ENCODE measurements around the gene ATP9A. TPM values are rescaled to one million over a fixed set of nuclear protein-coding genes. Genes with fewer than 3 reads are reported as not detected.

ATP9A gene
- total RNA-seq, 2 experiments from 2014 or later: 0.11 to 0.19 TPM

DNA sequence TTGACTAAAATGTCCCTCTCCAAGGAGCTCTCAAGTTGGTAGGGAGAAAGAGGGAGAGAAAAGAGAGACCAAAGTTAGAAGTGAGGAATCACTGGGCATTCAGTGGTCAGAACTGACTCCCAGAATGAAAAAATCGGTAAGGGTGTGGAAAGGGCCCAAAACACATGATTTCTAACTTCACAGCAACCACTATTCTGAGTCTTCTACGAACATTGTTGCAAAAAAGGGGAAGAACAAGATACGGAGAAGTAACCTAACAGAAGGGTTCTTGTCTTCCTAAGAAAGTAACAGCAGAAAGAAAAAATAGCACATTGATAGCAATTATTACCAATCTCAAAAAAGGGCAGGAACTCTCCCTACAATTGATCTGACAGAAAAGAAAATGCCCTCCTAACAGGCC lies 65.6 kb downstream of the ATP9A start:
- H3K9me3 Mint-ChIP-seq: no peaks in the 10 kb centered on the region
- Histone ChIP-seq H3K4me1 (ENCODE audit: insufficient read depth, low read length) (no peaks in the 10 kb centered on the region), H3K27me3 (ENCODE audit: control insufficient read depth in 1 of 2, insufficient read depth in 2 of 2, low read length in 2 of 2) (no peaks in the 10 kb centered on the region), H3K4me3 (ENCODE audit: low read length) (no peak overlapping the region), H3K27ac (ENCODE audit: low read depth in 1 of 2, low read length in 2 of 2) (no peak overlapping the region), H3K36me3 (ENCODE audit: insufficient read depth, low read length) (no peaks in the 10 kb centered on the region), H3K9me3 (ENCODE audit: control insufficient read depth in 1 of 2, insufficient read depth in 1 of 2, low read length in 2 of 2) (no peaks in the 10 kb centered on the region)
- DNase-seq (no peak), ATAC-seq (ENCODE audit: poor library complexity) (no peak)
- H3K4me1 Mint-ChIP-seq (ENCODE audit: low read depth): no peaks in the 10 kb centered on the region
- POLR2A ChIA-PET: no interaction called here
- no peak for TF ChIP-seq CTCF (IDR thresholded peaks at IDR 0.05)
- H3K4me3 Mint-ChIP-seq: no peak overlapping the region
- CTCF ChIA-PET: no interaction called here
- intact Hi-C loops (cut with DNase I, micrococcal nuclease): loop anchor here in 1 of 2 experiments (5.0 kb wide), 1 partner anchor 380 kb away; no protein-coding TSS in a partner anchor
- H3K27me3 Mint-ChIP-seq: peaks cover 6% of the 10 kb centered on the region
- H3K27ac Mint-ChIP-seq: no peak overlapping the region
- H3K36me3 Mint-ChIP-seq (ENCODE audit: low read depth): no peaks in the 10 kb centered on the region

GRCh38 chr20:51700809-51701285 lies 67.3 kb downstream of the ATP9A start:
- ChIA-PET POLR2A (no interaction called here), CTCF (interaction anchor here (0.6 kb wide), 1 partner anchor 577 kb away, joined by 3 read pairs; no protein-coding TSS in a partner anchor)
- Mint-ChIP-seq H3K36me3 (ENCODE audit: low read depth) (no peaks in the 10 kb centered on the region), H3K27ac (no peak overlapping the region), H3K27me3 (no peaks in the 10 kb centered on the region), H3K9me3 (no peaks in the 10 kb centered on the region), H3K4me1 (ENCODE audit: low read depth) (peaks cover 10% of the 10 kb centered on the region), H3K4me3 (no peak overlapping the region)
- no peak for ATAC-seq (ENCODE audit: poor library complexity)
- intact Hi-C loops (cut with DNase I, micrococcal nuclease): loop anchor here (2.0 to 5.0 kb wide), 2 partner anchors 381 to 382 kb away; no protein-coding TSS in a partner anchor
- DNase-seq: peak in 3 of 14 experiments; percentile 9 to 31 (median 25)
- no peaks in the 10 kb centered on the region for H3K9me3 ChIP-seq (ENCODE audit: control insufficient read depth in 1 of 2, insufficient read depth in 1 of 2, low read length in 2 of 2)
- no peak overlapping the region for H3K27ac ChIP-seq (ENCODE audit: low read depth in 1 of 2, low read length in 2 of 2)
- H3K36me3 ChIP-seq (ENCODE audit: insufficient read depth, low read length): no peaks in the 10 kb centered on the region
- H3K4me3 ChIP-seq (ENCODE audit: low read length): no peak overlapping the region
- peak; percentile 64 for TF ChIP-seq CTCF (IDR thresholded peaks at IDR 0.05)
- H3K4me1 ChIP-seq (ENCODE audit: insufficient read depth, low read length): no peaks in the 10 kb centered on the region
- H3K27me3 ChIP-seq (ENCODE audit: control insufficient read depth in 1 of 2, insufficient read depth in 2 of 2, low read length in 2 of 2): no peaks in the 10 kb centered on the region

- POLR2A ChIA-PET: no interaction called here
- H3K9me3 Mint-ChIP-seq: no peaks in the 10 kb centered on the region
- peaks cover 5% of the 10 kb centered on the region for H3K27me3 Mint-ChIP-seq
- no peaks in the 10 kb centered on the region for H3K36me3 ChIP-seq (ENCODE audit: insufficient read depth, low read length)
- H3K27ac Mint-ChIP-seq: no peak overlapping the region
- CTCF ChIA-PET: no interaction called here
- H3K4me1 ChIP-seq (ENCODE audit: insufficient read depth, low read length): no peaks in the 10 kb centered on the region
- no peak overlapping the region for H3K4me3 Mint-ChIP-seq
- DNase-seq (no peak), ATAC-seq (ENCODE audit: poor library complexity) (no peak)
- H3K9me3 ChIP-seq (ENCODE audit: control insufficient read depth in 1 of 2, insufficient read depth in 1 of 2, low read length in 2 of 2): no peaks in the 10 kb centered on the region
- no peak overlapping the region for H3K27ac ChIP-seq (ENCODE audit: low read depth in 1 of 2, low read length in 2 of 2)
- peaks cover 0 to 5% of the 10 kb centered on the region in 2 experiments for H3K27me3 ChIP-seq (ENCODE audit: control insufficient read depth in 1 of 2, insufficient read depth in 2 of 2, low read length in 2 of 2)
- peaks cover 15% of the 10 kb centered on the region for H3K4me1 Mint-ChIP-seq (ENCODE audit: low read depth)
- no peaks in the 10 kb centered on the region for H3K36me3 Mint-ChIP-seq (ENCODE audit: low read depth)
- no peak for TF ChIP-seq CTCF (IDR thresholded peaks at IDR 0.05)
- intact Hi-C loops (cut with DNase I, micrococcal nuclease): no loop called here
- H3K4me3 ChIP-seq (ENCODE audit: low read length): no peak overlapping the region
These were observed 69.9 kb downstream of the ATP9A start for GRCh38 chr20:51698252-51698651.

Measured in CD4-positive, alpha-beta T cell (primary cell).